ENCODE results near the gene PRPF39. TPM values are rescaled to one million over a fixed set of nuclear protein-coding genes. Genes with fewer than 3 reads are reported as not detected.

The PRPF39 gene
- total RNA-seq, 1 donor from 2014 or later = 47.6 TPM

DNA sequence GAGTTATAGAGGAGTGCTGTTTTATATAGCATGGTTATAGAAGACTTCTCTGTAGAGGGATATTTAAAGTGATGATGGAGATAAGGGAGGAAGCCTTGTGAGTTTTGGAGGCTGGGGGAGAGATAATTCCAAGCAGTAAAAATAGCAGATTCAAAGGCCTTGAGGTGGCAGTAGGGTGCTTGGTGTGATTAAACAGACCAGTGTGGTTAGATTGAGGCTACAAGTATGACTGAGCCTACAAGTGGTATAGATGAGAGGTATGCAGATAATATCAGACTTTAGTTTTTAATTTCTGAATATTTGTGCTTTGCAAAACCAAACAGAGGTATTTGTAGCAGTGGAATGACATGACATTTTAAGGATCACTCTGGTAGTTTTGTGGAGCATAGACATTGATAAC lies 72.2 kb downstream of the PRPF39 start:
- Mint-ChIP-seq H3K27me3 (ENCODE audit: low read depth) (no peaks in the 10 kb centered on the region), H3K9me3 (no peaks in the 10 kb centered on the region), H3K36me3 (ENCODE audit: low read depth) (peaks cover 13% of the 10 kb centered on the region), H3K4me1 (ENCODE audit: low read depth) (peaks cover 11% of the 10 kb centered on the region), H3K4me3 (ENCODE audit: low read depth) (no peak overlapping the region), H3K27ac (no peak overlapping the region)
- intact Hi-C loops (cut with micrococcal nuclease) = loop anchor here (2.0 to 5.0 kb wide), 2 partner anchors 41 kb away; no protein-coding TSS in a partner anchor
- no peak for DNase-seq (ENCODE audit: low spot score)

Other genes starting within 250 kb of the PRPF39 start
- gene KLHL28, start 122.2 kb upstream of the PRPF39 start, total RNA-seq = 17.3 and 17.4 TPM in 2 replicates
- 7.3 and 11.1 TPM in 2 replicates for gene TOGARAM1, start 121.9 kb upstream of the PRPF39 start, total RNA-seq
- gene FKBP3, start 50.4 kb downstream of the PRPF39 start, total RNA-seq = 78.7 and 79.1 TPM in 2 replicates
- gene FANCM, start 51.8 kb downstream of the PRPF39 start, total RNA-seq = 14.4 and 14.5 TPM in 2 replicates
- 56.4 and 62.9 TPM in 2 replicates for gene MIS18BP1, start 169.1 kb downstream of the PRPF39 start, total RNA-seq

All from activated T-helper 2 cell treated with anti-CD3 and anti-CD28 coated beads, Interferon-gamma antibody, Interleukin-2, Interleukin-4, amounts not matched to agents 10 μg/mL and 5 μg/mL and 100 μg/mL, durations not matched to agents 14 hours and 24 hours and 36 hours (primary cell).